ENCODE measurements around the gene ZXDB. TPM values are rescaled to one million over a fixed set of nuclear protein-coding genes. Genes with fewer than 3 reads are reported as not detected.
"Not testable (repeated sequence)": the region's sequence is repeated elsewhere in the genome, so short reads cannot be mapped to it uniquely, and the experiment has no call there.

Gene ZXDB
- total RNA-seq, 1 donor from 2014 or later: 7.3 TPM

GRCh38 chrX:57587062-57587461 lies 4.7 kb upstream of the ZXDB start:
- no peak for DNase-seq
- no peak for TF ChIP-seq CTCF (IDR thresholded peaks at IDR 0.05)
- Histone ChIP-seq H3K4me3 (no peak overlapping the region), H3K36me3 (no peaks in the 10 kb centered on the region), H3K27ac (no peak overlapping the region), H3K27me3 (no peaks in the 10 kb centered on the region), H3K9me3 (no peaks in the 10 kb centered on the region), H3K4me1 (no peaks in the 10 kb centered on the region)
- ATAC-seq: no peak
- intact Hi-C loops (cut with DNase I): no loop called here

DNA sequence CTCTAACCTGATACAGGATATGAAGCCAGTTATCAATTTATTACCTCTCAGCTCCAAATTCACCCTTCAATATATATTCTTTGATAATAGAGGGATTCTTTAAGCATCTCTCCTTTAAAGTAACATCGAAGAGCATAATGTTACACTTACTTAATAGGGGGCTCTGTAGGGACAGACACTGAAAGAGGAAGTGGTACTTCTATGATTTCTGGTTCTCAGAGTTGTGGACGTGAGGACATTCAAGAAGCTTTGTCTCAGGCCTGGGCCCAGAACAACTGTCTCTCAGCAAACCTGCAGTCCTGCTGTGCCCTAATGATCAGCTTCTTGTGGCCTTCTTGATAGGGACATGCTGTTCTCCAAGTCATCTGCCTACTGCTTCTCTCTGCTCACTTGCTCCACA lies 4.2 kb upstream of the ZXDB start:
- TF ChIP-seq CTCF (IDR thresholded peaks at IDR 0.05): no peak
- DNase-seq (no peak), ATAC-seq (no peak)
- intact Hi-C loops (cut with DNase I): no loop called here
- no peak overlapping the region for H3K27ac ChIP-seq
- H3K27me3 ChIP-seq: no peaks in the 10 kb centered on the region
- H3K4me3 ChIP-seq: no peak overlapping the region
- H3K4me1 ChIP-seq: no peaks in the 10 kb centered on the region
- no peaks in the 10 kb centered on the region for H3K36me3 ChIP-seq
- H3K9me3 ChIP-seq: no peaks in the 10 kb centered on the region

DNA sequence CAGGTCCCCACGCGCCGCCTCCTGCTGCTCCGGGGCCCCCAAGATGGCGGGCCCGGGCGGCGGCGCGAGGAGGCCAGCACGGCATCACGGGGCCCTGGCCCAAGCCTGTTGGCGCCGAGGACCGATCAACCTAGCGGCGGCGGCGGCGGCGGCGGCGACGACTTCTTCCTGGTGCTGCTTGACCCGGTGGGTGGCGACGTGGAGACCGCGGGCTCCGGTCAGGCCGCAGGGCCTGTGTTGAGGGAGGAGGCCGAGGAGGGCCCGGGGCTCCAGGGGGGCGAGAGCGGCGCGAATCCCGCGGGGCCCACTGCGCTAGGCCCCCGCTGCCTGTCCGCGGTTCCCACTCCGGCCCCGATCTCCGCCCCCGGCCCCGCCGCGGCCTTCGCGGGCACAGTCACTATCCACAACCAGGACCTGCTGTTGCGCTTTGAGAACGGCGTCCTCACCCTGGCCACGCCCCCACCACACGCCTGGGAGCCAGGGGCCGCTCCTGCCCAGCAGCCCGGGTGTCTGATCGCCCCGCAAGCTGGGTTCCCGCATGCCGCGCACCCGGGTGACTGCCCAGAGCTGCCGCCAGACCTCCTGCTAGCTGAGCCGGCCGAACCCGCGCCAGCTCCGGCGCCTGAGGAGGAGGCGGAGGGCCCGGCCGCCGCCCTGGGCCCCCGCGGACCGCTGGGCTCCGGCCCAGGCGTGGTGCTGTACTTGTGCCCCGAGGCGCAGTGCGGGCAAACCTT lies 516 bp downstream of the ZXDB start:
- intact Hi-C loops (cut with DNase I); H3K36me3 ChIP-seq; H3K27me3 ChIP-seq; H3K9me3 ChIP-seq: not testable (repeated sequence)
- DNase-seq: peak; percentile 73
- Histone ChIP-seq H3K4me1 (peaks cover 19% of the 10 kb centered on the region), H3K27ac (peak overlapping the region; percentile 91), H3K4me3 (peak overlapping the region; percentile 57)
- peak; percentile 94 for ATAC-seq

- H3K4me3 ChIP-seq: peak overlapping the region; percentile 57
- ATAC-seq: peak; percentile 71
- H3K27me3 ChIP-seq; intact Hi-C loops (cut with DNase I); H3K36me3 ChIP-seq; H3K9me3 ChIP-seq; DNase-seq: not testable (repeated sequence)
- H3K4me1 ChIP-seq: peaks cover 19% of the 10 kb centered on the region
- peak overlapping the region; percentile 91 for H3K27ac ChIP-seq
Measured at GRCh38 chrX:57592894-57593215, 1.0 kb downstream of the ZXDB start.

DNA sequence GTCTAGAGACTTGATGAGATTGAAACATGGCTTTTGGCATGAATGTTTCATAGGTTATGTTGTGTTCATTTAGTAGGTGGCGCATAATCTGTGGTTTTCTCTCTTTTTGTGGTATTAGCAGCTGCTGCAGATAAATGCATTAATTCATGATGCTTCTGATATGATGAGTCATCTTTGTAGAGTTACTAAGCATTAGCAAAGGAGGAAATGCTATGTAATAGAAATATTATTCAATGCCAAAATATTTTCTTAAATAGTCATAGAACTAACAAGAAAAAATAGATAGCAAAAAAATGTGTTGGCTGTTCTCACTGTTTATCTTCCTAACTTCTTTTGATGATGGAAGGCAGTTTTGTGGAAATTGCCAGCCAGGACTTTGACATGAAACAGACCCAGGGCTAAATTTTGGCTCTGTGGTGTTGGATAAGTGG lies 3.6 kb downstream of the ZXDB start:
- ATAC-seq (no peak), DNase-seq (no peak)
- Histone ChIP-seq H3K27me3 (no peaks in the 10 kb centered on the region), H3K36me3 (no peaks in the 10 kb centered on the region), H3K4me1 (peaks cover 19% of the 10 kb centered on the region), H3K9me3 (no peaks in the 10 kb centered on the region), H3K27ac (no peak overlapping the region), H3K4me3 (peak overlapping the region; percentile 14)
- intact Hi-C loops (cut with DNase I): no loop called here
- no peak for TF ChIP-seq CTCF (IDR thresholded peaks at IDR 0.05)

GRCh38 chrX:57596109-57596508 lies 4.3 kb downstream of the ZXDB start:
- TF ChIP-seq CTCF (IDR thresholded peaks at IDR 0.05): no peak
- intact Hi-C loops (cut with DNase I): no loop called here
- no peak for ATAC-seq

GRCh38 chrX:57596516-57596915 lies 4.7 kb downstream of the ZXDB start:
- no peak for ATAC-seq
- Histone ChIP-seq H3K36me3 (no peaks in the 10 kb centered on the region), H3K27ac (no peak overlapping the region), H3K27me3 (no peaks in the 10 kb centered on the region), H3K4me1 (peaks cover 19% of the 10 kb centered on the region), H3K9me3 (no peaks in the 10 kb centered on the region), H3K4me3 (no peak overlapping the region)
- DNase-seq: no peak
- intact Hi-C loops (cut with DNase I): no loop called here
- TF ChIP-seq CTCF (IDR thresholded peaks at IDR 0.05): no peak

More at GRCh38 chrX:57596109-57596508, 4.3 kb downstream of the ZXDB start:
- Histone ChIP-seq H3K9me3 (no peaks in the 10 kb centered on the region), H3K36me3 (no peaks in the 10 kb centered on the region), H3K4me1 (peaks cover 19% of the 10 kb centered on the region), H3K27ac (no peak overlapping the region), H3K27me3 (no peaks in the 10 kb centered on the region), H3K4me3 (no peak overlapping the region)
- DNase-seq: no peak
